ENCODE data around the gene FIZ1. TPM values are rescaled to one million over a fixed set of nuclear protein-coding genes. Genes with fewer than 3 reads are reported as not detected.

FIZ1 gene
- total and polyA plus RNA-seq, 11 donors = 10.0 to 16.7 (median 12.9) TPM

DNA sequence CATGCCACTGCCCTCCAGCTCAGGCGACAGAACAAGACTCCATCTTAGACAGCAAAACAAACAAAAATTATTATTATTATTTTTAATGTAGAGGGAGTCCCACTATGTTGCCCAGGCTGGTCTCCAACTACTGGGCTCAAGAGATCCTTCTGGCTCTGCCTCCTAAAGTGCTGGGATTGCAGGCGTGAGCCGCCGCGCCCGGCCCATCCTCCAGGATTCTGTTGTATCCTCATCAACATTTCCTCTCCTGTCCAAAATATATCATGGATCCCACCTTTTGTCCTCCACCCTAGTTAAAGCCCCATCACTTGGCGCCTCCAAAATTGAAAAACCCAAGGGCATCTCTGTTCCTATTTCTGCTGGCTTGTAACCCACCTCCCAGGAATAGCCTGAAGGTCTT is 23.8 kb upstream of the FIZ1 start:
- 94 to 99% (median 95%) methylated on average over 7 of the region's 7 CpGs for WGBS, 4 donors
- TF ChIP-seq, protein P1, sequence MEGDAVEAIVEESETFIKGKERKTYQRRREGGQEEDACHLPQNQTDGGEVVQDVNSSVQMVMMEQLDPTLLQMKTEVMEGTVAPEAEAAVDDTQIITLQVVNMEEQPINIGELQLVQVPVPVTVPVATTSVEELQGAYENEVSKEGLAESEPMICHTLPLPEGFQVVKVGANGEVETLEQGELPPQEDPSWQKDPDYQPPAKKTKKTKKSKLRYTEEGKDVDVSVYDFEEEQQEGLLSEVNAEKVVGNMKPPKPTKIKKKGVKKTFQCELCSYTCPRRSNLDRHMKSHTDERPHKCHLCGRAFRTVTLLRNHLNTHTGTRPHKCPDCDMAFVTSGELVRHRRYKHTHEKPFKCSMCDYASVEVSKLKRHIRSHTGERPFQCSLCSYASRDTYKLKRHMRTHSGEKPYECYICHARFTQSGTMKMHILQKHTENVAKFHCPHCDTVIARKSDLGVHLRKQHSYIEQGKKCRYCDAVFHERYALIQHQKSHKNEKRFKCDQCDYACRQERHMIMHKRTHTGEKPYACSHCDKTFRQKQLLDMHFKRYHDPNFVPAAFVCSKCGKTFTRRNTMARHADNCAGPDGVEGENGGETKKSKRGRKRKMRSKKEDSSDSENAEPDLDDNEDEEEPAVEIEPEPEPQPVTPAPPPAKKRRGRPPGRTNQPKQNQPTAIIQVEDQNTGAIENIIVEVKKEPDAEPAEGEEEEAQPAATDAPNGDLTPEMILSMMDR (IDR thresholded peaks at IDR 0.05) = no peak
- TF ChIP-seq POLR2A (IDR thresholded peaks at IDR 0.05) = no peak
- peaks cover 0 to 20% (median 5%) of the 10 kb centered on the region in 9 donors for H3K36me3 ChIP-seq
- intact Hi-C loops (cut with DNase I) = loop anchor here in 2 of 10 donors (2.0 to 5.0 kb wide), 2 partner anchors 16 to 106 kb away; no protein-coding TSS in a partner anchor
- peak overlapping the region in 11 of 12 donors; percentile 27 to 96 (median 91) for H3K27ac ChIP-seq
- no peaks in the 10 kb centered on the region for H3K27me3 ChIP-seq
- peaks cover 0 to 54% (median 11%) of the 10 kb centered on the region in 12 donors for H3K4me1 ChIP-seq
- H3K4me3 ChIP-seq = peak overlapping the region in 1 of 12 donors; percentile 64
- ATAC-seq (no peak), DNase-seq (no peak)
- H3K9me3 ChIP-seq = no peaks in the 10 kb centered on the region

DNA sequence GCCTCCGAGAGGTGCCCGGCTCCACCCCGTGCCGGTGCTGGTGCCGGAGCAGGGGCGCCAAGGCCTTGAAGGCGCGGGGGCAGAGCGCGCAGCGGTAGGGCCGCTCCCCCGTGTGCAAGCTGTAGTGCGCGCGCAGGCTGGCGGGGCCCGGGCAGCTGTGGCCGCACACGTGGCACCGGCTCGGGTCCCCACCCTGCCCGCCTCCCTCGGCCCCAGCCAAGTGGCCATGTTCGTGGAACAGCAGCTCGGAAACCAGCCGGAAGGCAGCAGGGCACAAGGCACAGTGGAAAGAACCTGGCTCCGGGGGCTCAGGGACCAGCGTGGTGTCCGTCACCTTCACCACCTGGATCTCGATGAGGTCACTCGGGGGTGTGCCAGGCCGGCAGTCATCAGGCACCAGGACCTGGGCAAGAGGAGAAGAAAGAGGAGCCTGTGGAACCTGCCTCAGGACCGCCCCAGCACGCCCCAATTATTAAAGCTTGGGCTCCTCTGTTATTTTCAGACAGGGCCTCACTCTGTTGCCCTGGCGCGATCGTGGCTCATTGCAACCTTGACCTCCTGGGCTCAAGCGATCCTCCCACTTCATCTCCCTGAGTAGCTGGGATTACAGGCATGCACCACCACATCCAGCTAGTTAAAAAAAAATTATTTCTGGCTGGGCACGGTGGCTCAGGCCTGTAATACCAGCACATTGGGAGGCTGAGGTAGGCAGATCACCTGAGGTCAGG is 23.1 kb upstream of the FIZ1 start:
- peak overlapping the region in 3 of 12 donors; percentile 27 to 96 (median 78) for H3K27ac ChIP-seq
- peaks cover 0 to 54% (median 11%) of the 10 kb centered on the region in 12 donors for H3K4me1 ChIP-seq
- no peak for TF ChIP-seq POLR2A (IDR thresholded peaks at IDR 0.05)
- TF ChIP-seq, protein P1 (IDR thresholded peaks at IDR 0.05) = no peak
- H3K9me3 ChIP-seq = no peaks in the 10 kb centered on the region
- intact Hi-C loops (cut with DNase I) = loop anchor here in 2 of 10 donors (2.0 to 5.0 kb wide), 2 partner anchors 16 to 105 kb away; no protein-coding TSS in a partner anchor
- WGBS, 4 donors = 92 to 93% (median 92%) methylated on average over 37 to 40 of the region's 40 CpGs
- no peaks in the 10 kb centered on the region for H3K27me3 ChIP-seq
- H3K4me3 ChIP-seq = no peak overlapping the region
- ATAC-seq (peak in 1 of 4 donors; percentile 2), DNase-seq (peak in 1 of 5 donors; percentile 61)
- H3K36me3 ChIP-seq = peaks cover 0 to 27% (median 12%) of the 10 kb centered on the region in 9 donors

DNA sequence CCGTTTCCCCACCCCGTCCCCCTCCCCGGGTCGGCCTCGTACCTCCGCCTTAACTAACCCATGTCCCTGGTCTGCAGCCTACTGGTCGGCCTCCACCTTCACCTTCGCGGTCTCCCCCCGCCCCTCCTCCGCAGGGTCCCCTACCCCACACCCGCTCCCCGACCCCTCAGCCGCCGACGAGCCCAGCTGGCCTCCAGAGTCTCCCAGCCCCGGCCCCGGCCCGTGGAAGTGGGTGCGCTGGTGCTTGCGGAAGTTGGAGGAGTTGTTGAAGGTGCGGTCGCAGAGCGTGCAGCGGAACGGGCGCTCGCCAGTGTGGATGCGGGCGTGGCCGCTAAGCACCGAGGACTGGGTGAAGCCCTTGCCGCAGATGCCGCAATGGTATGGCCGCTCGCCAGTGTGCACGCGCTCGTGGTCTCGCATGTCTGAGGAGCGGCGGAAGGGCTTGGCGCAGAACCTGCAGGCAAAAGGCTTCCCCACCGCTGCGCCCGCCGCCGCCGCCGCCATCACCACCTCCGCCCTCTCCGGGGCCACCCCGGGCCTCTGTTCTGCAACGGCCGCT is 22.4 kb upstream of the FIZ1 start:
- TF ChIP-seq, protein P1 (IDR thresholded peaks at IDR 0.05) = no peak
- no peak for TF ChIP-seq POLR2A (IDR thresholded peaks at IDR 0.05)
- intact Hi-C loops (cut with DNase I) = loop anchor here in 2 of 10 donors (2.0 to 5.0 kb wide), 2 partner anchors 15 to 104 kb away; no protein-coding TSS in a partner anchor
- no peak overlapping the region for H3K27ac ChIP-seq
- H3K4me1 ChIP-seq = peaks cover 0 to 54% (median 11%) of the 10 kb centered on the region in 12 donors
- peaks cover 0 to 32% (median 17%) of the 10 kb centered on the region in 9 donors for H3K36me3 ChIP-seq
- WGBS, 4 donors = 95 to 97% (median 96%) methylated on average over 48 to 55 of the region's 55 CpGs
- no peak overlapping the region for H3K4me3 ChIP-seq
- no peak for ATAC-seq
- no peaks in the 10 kb centered on the region for H3K9me3 ChIP-seq
- H3K27me3 ChIP-seq = no peaks in the 10 kb centered on the region
- DNase-seq = peak in 2 of 5 donors; percentile 40 to 67

DNA sequence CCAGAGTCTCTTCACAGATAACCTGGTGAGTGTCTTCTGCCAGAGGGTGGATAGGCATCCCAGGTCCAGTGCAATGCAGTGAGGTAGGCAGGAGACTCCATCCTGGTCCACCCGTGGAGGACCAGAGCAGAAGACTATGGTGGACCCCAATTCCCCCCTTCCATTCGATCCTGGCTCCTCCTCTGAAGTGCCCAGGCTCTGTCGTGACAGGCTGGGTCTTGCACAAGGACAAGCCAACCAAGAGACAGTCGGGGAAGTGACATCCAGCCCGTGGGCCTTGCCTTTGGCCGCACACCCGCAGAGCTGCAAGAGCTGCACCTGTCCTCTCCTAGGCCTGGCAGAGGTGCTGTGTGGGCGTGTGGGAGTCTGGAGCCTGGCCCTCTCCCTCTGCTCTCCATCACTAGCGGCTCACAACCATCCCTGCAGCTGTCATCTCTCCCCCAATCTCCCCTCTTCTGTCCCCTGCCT is 21.9 kb upstream of the FIZ1 start:
- H3K27me3 ChIP-seq = no peaks in the 10 kb centered on the region
- H3K4me3 ChIP-seq = no peak overlapping the region
- DNase-seq = no peak
- 74 to 85% (median 84%) methylated on average over 5 to 9 of the region's 9 CpGs for WGBS, 4 donors
- no peak for ATAC-seq
- peaks cover 0 to 37% (median 22%) of the 10 kb centered on the region in 9 donors for H3K36me3 ChIP-seq
- no peak overlapping the region for H3K27ac ChIP-seq
- H3K9me3 ChIP-seq = no peaks in the 10 kb centered on the region
- no peak for TF ChIP-seq POLR2A (IDR thresholded peaks at IDR 0.05)
- TF ChIP-seq, protein P1 (IDR thresholded peaks at IDR 0.05) = no peak
- peaks cover 0 to 54% (median 11%) of the 10 kb centered on the region in 12 donors for H3K4me1 ChIP-seq
- intact Hi-C loops (cut with DNase I) = loop anchor here in 1 of 10 donors (5.0 kb wide), 1 partner anchor 104 kb away; no protein-coding TSS in a partner anchor

All from heart left ventricle (tissue), 16 donors.